ENCODE results near the gene INPP5J. TPM values are rescaled to one million over a fixed set of nuclear protein-coding genes. Genes with fewer than 3 reads are reported as not detected.
"Not testable (repeated sequence)": the region's sequence is repeated elsewhere in the genome, so short reads cannot be mapped to it uniquely, and the experiment has no call there.

INPP5J gene
- total RNA-seq, 1 experiment from 2014 or later: 0.12 TPM

GRCh38 chr22:31102441-31103081 is 20.2 kb upstream of the INPP5J start:
- peak; percentile 87 for DNase-seq (ENCODE audit: low read depth)

GRCh38 chr22:31103111-31103510 is 19.7 kb upstream of the INPP5J start:
- no peak for DNase-seq (ENCODE audit: low read depth)

GRCh38 chr22:31103899-31104694 is 18.7 kb upstream of the INPP5J start:
- DNase-seq (ENCODE audit: low read depth): no peak

- no peak for DNase-seq (ENCODE audit: low read depth)
These were observed 17.9 kb upstream of the INPP5J start for GRCh38 chr22:31104869-31105268.

- DNase-seq (ENCODE audit: low read depth): no peak
These were observed 17.4 kb upstream of the INPP5J start for GRCh38 chr22:31105282-31105929.

GRCh38 chr22:31106001-31106571 is 16.7 kb upstream of the INPP5J start:
- DNase-seq (ENCODE audit: low read depth): no peak

- DNase-seq (ENCODE audit: low read depth): no peak
These were observed 16.0 kb upstream of the INPP5J start for GRCh38 chr22:31106731-31107177.

- peak; percentile 94 for DNase-seq (ENCODE audit: low read depth)
These were observed 15.4 kb upstream of the INPP5J start, which contains the start of gene SELENOM for GRCh38 chr22:31107178-31107893. SELENOM (minus strand) TSS chr22:31107568; CDS start chr22:31107505, 63 bp downstream.

- DNase-seq (ENCODE audit: low read depth): no peak
These were observed 14.9 kb upstream of the INPP5J start for GRCh38 chr22:31107894-31108218.

- not testable (repeated sequence) for DNase-seq (ENCODE audit: low read depth)
These were observed 10.1 kb upstream of the INPP5J start for GRCh38 chr22:31112547-31113091.

GRCh38 chr22:31118046-31118820 is 4.5 kb upstream of the INPP5J start:
- DNase-seq (ENCODE audit: low read depth): no peak

GRCh38 chr22:31119026-31119717 is 3.6 kb upstream of the INPP5J start:
- DNase-seq (ENCODE audit: low read depth): no peak

GRCh38 chr22:31120230-31120629 is 2.5 kb upstream of the INPP5J start:
- DNase-seq (ENCODE audit: low read depth): no peak

GRCh38 chr22:31120642-31121041 is 2.1 kb upstream of the INPP5J start:
- DNase-seq (ENCODE audit: low read depth): no peak

- no peak for DNase-seq (ENCODE audit: low read depth)
These were observed 1.4 kb upstream of the INPP5J start for GRCh38 chr22:31121403-31121802.

- DNase-seq (ENCODE audit: low read depth): no peak
These were observed 602 bp upstream of the INPP5J start for GRCh38 chr22:31122196-31122531.

- DNase-seq (ENCODE audit: low read depth): no peak
These were observed 481 bp downstream of the INPP5J start for GRCh38 chr22:31123292-31123602.

- DNase-seq (ENCODE audit: low read depth): no peak
These were observed 1.5 kb downstream of the INPP5J start for GRCh38 chr22:31124290-31124689.

GRCh38 chr22:31124811-31125465 is 2.2 kb downstream of the INPP5J start:
- DNase-seq (ENCODE audit: low read depth): peak; percentile 26
